AG04449 (cell line): Measurements from ENCODE around the gene AGA.
A peak's percentile ranks its signal among the peaks of the same experiment; 100 is the strongest.

Experiments
- CTCF ChIA-PET: fragments of 350-600 bp; formaldehyde crosslinking; extraction: SDS; loops from one replicate; lab custom pipeline; 2021; ENCODE audit warnings: antibody characterized with exemption; lab: Yijun Ruan, JAX
- POLR2A ChIA-PET: fragments of 400-600, 350-600 bp; formaldehyde crosslinking; extraction: SDS; loops from one replicate; lab custom pipeline; 2020; ENCODE audit warnings: antibody characterized with exemption, inconsistent platforms; lab: Yijun Ruan, JAX
- DNase-seq: peaks from one replicate; pipeline ENCODE4 v3.0.0-alpha.2; 2010; ENCODE audit warnings: low read depth, low spot score
- H3K4me3 ChIP-seq: 2 replicates; pipeline ENCODE4 v1.5.1; 2011; ENCODE audit warnings: low read depth, mild to moderate bottlenecking, control low read depth, low read length
- CTCF ChIP-seq: IDR thresholded peaks from one replicate; pipeline ENCODE4 v1.5.1; 2011; ENCODE audit warnings: mild to moderate bottlenecking, moderate library complexity, low read length, control low read depth, inconsistent platforms; ENCODE audit not compliant: insufficient read depth; ENCODE audit errors: missing control alignments

The AGA gene

DNA sequence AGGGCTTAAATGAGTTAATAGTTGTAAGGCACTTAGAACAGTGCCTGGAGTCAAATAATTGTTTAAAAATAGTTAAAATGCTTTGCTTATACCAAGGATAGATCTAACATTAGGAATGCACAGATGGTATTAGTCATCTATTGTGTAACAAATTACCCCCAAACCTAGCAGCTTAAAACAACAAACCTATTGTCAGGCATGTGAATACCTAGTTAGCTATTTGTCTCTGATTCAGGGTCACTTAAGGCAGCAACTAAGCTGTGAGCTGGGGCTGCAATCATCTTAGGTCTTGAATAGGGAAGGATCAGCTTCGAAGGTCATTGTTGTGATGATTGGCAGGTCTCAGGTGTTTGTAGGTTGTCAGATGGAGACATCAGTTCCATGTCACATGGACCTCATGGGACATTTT, 42.4 kb upstream of the AGA start:
- no peak for TF ChIP-seq CTCF
- CTCF ChIA-PET, result interaction anchor here (1.1 kb wide), 1 partner anchor 234 kb away, joined by 3 read pairs; no protein-coding TSS in a partner anchor
- peak; percentile 67 for DNase-seq
- no peak overlapping the region for H3K4me3 ChIP-seq
- POLR2A ChIA-PET, result no interaction called here

- no peak for DNase-seq
- POLR2A ChIA-PET, result no interaction called here
- CTCF ChIA-PET, result interaction anchor here (1.1 kb wide), 1 partner anchor 233 kb away, joined by 3 read pairs; no protein-coding TSS in a partner anchor
- TF ChIP-seq CTCF, result no peak
- no peak overlapping the region for H3K4me3 ChIP-seq
Measured at GRCh38 chr4:177483760-177484159, 41.5 kb upstream of the AGA start.

DNA sequence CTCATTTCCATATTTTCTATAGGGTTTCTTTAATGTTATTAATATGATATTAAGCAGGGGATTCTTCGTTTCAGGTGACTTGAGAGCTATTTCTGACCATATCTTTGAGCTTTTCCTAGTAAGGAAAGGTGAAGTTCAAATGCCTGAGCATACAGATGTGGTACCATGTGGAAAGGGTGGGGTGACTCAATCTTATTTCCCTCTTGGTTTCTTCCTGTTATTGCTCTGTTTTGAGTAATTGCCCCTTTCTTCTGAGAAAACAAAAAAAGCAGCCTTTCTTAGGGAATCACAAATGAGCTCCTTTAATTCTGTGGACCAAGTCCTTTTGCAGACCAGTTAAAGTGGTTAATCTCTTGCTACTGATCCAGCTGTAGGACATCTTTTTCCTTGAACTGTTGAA, 41.0 kb upstream of the AGA start:
- no peak overlapping the region for H3K4me3 ChIP-seq
- CTCF ChIA-PET, result no interaction called here
- TF ChIP-seq CTCF, result no peak
- POLR2A ChIA-PET, result no interaction called here
- DNase-seq, result no peak

DNA sequence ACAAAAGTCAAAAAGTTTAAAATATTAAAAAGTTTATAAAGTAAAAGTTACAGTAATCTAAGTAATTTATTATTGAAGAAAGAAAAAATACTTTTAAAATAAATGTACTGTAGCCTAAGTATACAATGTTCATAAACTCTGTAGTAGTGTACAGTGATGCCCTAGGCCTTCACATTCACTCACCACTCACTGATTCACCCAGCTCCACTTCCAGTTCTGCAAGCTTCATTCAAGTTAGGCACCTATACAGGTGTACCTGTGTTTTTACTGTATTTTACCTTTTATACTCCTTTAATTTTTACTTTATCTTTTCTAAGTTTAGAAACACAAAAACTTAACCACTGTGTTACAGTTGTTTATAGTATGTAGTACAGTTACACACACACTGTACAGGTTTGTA, 40.1 kb upstream of the AGA start:
- no peak for TF ChIP-seq CTCF
- H3K4me3 ChIP-seq, result no peak overlapping the region
- POLR2A ChIA-PET, result no interaction called here

DNA sequence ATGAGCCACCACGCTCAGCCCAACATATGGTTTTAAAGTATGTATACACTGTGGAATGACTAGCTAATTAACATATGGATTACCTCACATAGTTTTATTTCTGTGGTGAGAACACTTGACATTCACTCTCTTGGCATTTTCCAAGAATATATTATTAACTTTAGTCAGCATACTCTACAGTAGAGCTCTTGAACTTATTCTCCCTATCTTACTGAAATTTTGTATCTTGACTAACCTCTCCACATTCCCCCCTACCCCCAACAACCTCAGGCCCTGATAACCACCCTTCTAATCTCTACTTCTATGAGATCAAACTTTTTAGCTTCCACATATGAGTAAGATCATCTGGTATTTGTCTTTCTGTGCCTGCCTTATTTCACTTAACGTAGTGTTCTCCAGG, 38.6 kb upstream of the AGA start:
- DNase-seq, result peak; percentile 38
- H3K4me3 ChIP-seq, result no peak overlapping the region
- POLR2A ChIA-PET, result interaction anchor here (0.7 to 1.1 kb wide), 2 partner anchors 19 to 38 kb away, joined by 3 to 5 read pairs; no protein-coding TSS in a partner anchor
- CTCF ChIA-PET, result interaction anchor here (1.2 kb wide), 1 partner anchor 33 kb away, joined by 3 read pairs; no protein-coding TSS in a partner anchor
- TF ChIP-seq CTCF, result no peak

More for the DNA sequence above, 40.1 kb upstream of the AGA start:
- CTCF ChIA-PET, result no interaction called here
- DNase-seq, result no peak

- POLR2A ChIA-PET, result no interaction called here
- H3K4me3 ChIP-seq, result no peak overlapping the region
- DNase-seq, result no peak
- no peak for TF ChIP-seq CTCF
- CTCF ChIA-PET, result no interaction called here
Measured at GRCh38 chr4:177479063-177479462, 36.8 kb upstream of the AGA start.
